NCI-H187 (cell line): Measurements from ENCODE around the gene SHISA2.

Experiments
- DNase-seq, 2 experiments: peaks; one replicate each; lab custom pipeline; 2025; lab: John Stamatoyannopoulos, UW

SHISA2 gene

DNA sequence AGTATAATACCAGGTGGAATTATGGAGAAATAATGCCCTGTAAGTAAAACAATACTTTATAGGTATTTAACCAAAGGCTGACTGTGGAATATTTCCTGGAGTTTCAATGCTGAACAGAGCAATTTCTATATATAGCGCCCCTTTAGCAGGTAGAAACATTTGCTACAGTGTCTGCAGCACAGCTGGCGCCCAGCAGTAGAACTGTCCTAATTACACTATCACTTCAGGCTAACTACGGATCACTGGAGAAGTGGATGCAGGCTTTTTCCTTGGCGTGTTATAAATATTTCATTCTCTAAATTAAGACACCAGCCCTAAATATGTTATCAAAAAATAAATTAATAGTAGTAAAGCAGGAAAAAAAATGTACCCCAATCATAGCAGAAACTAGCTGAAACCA is 3.1 kb downstream of the SHISA2 start:
- DNase-seq: no peak

DNA sequence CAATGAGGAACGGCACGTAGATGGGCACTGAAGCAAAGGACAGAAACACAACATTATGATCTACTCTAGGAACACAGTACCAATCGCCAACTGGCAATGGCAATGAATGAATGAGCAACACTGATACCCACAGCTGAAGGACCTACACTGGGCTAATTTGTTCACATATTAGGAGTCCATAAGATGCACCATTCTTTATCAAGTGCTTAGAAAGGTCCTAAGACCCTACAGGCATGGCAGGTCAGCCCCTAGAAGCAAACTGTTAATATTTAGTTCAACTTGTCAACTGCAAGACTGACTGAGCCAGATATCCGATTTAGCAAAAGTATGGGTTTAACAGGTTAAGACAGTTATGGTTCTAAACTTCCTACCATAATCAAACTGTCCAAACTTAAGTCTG is 4.8 kb downstream of the SHISA2 start:
- DNase-seq: no peak

DNA sequence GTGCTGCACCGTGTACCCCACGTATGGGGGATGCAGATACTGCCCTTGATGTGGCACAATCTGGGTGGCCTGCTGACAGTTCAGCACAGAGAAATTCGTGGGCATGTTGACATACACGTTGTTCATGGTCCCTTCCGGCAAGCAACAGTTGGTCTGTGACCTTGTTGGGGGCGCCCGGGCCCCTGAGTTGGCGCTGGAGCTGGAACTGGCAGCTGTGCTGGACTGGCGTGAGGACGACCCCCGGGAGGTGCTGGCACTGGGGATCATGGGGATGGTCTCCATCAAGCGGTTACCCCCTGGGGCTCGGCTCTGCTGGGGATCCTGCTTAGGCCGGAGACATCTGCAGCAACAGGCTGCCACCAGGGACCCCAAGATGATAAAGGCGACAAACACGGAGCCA is 5.2 kb downstream of the SHISA2 start:
- no peak for DNase-seq

DNA sequence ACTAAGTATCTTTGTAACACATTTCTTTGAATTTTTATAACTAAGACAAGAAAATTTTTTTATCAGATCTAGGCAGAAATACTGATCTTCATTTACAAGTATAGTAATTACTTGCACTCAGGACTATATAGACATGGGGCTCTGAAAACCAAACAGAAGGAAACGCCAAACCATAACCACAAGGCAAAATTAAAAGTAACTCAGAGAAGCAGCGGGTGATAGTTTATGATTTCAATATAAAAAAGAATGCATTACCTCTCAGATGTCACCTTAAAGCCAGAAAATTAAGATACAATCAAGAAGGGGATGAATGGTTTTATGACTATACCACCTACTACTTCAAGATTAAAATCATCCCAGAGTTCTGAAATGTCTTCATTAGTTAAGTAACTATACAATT is 6.7 kb downstream of the SHISA2 start:
- DNase-seq: no peak

DNA sequence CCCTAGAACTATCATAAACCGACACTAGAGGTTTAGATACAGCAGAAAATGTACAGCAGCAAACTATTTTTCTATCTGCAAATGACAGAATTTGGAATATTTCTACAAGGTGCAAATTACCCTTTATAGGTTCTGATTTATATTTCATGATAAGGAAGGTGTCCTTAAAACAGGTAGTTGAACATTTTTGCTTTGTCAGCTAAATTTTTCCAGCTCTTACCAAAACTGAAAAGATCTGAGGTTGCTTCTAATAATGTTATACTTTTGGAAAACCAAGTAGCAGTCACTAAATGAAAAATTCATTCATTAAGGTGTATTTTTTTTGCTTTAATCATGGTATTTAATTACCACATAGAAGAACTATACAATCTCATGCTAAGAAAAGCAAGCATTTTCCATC is 9.0 kb downstream of the SHISA2 start:
- DNase-seq: no peak

DNA sequence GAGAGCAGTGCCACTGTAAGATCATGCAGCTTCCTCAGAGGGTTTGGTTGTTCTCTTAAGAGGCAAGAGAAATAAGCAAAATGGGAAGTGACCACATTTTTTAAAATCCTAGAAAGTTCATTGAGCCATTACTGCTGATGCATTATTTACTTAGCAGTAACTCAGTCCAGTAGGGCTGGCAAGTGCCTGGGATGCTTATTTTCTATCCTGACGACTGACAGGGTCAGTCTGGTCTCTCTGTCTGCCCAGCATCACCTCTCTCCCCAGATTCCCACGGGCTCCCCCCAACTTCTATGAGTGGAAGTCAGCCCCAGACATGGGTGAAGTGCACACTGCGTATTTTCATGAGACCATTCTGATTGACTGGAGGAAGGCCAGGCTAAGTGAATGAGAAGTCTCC is 10.4 kb downstream of the SHISA2 start:
- DNase-seq: no peak

DNA sequence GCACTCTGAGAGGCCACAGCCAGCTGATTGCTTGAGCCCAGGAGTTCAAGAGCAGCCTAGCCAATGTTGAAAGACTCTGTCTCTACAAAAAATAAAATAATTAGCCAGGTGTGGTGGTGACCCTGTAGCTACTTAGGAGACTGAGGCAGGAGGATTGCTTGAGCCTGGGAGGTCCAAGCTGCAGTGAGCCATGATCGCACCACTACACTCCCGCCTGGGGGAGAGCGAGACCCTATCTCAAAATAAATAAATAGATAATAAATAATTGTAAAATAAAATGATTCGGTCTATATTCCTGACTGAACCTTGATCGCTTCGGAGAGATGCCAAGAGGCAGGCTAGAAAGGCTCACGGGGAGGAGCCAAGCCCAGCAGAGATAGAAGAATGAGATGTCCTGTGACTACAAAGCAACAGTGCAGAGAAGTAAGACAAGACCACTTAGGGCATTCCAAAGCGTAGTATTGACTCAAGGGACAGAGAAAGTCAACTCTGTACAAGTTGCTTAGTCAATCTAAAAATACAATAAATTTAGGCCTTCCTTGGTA is 12.8 kb downstream of the SHISA2 start:
- no peak for DNase-seq

DNA sequence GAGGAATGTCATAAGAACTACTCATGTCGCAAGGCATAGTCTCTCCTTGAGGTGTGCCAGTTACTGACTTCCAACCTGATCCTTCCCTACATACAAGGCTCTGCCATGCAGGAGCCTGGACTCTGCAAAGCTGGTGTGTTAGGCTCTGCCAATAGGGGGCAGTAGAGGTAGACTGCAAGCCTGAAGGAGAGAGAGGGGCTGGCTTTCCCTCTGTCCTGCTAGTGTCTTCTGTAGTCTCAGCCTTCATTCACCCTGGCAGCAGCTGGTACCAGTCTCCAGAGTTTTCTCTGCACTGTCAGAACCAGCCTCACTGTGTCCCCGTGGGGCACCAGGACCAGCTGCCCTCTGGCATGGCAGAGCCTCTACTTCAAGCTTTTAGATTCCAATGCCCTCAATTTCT is 14.5 kb downstream of the SHISA2 start:
- DNase-seq: no peak

DNA sequence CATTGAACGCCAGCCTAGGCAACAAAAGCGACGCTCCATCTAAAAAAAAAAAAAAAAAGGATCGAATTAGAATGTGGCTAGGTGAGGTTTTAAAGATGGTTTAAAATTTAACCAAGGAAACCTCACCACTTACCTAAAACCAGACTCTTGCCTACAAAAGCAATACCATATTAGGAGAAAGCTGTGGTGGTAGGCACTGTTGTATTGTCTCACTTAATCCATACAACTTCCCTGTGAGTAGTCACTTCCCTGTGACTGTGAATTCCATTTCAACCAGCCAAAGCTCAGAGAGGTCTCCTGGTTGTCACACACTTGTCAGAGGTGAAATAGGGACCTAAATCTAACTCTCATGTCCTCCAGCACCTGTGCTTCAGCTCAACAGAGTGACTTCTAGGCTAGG is 15.4 kb downstream of the SHISA2 start:
- DNase-seq: no peak

DNA sequence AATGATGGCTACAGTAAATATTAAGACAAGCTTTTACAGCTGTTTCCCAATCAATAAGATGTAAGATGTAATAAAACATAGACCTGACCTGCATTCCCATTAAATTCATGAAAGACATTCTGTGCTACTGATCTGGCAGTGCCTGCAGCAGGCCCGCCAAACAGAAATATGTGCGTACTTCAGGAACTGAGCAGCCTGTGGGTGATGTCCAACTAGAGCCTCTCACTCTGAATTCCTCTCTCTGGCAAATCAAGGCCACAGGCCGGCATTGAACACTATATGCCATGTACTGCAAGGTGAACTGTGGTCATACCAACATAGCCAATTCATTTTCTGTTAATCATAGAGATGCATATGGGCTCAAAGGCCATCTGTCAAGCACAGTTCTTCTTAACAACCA is 17.8 kb downstream of the SHISA2 start:
- no peak for DNase-seq

DNA sequence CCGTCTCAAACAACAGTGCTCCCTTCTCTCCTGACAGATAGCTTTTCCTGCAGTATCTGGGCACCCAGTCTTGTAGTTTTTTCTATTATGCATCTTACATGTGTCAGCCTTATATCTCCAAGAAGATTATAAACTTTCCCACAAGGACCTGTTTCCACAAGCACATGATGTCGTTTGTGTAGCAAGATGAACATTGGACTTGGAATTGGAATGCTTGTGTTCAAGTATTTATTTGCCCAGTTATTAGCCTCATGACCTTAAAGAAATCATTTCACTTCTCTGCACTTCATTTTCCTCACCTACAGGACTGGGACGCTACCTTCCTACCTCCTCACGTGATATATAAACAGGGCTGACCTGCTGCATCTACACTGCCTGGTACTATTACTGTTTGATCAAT is 21.5 kb downstream of the SHISA2 start:
- no peak for DNase-seq

DNA sequence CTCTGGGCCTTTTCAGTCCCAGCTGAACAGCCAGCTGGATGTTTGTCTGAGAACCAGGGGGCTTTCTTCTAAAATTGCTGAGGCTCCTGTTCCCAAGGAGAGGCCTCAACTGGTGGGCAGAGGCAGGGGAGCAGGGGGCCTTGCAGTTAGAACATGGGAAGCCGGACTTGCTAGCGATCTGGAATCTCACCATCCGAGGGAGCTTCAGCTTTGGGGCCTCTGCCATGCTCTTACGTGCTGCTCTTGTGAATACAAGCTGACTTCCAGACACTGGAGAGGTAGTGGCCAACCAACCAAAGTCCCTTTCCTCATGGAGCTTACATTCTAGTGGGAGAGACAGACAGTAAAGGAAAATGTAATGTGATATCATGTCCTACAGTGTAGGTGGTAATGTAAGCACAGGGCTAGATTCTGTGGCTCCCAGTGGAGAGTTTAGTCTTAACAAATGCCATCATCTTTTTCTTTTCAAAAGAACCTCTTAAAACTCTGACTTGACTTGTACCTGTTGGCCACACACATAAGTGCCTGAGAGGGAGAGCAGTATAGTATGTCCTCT is 22.2 kb downstream of the SHISA2 start:
- DNase-seq: no peak

DNA sequence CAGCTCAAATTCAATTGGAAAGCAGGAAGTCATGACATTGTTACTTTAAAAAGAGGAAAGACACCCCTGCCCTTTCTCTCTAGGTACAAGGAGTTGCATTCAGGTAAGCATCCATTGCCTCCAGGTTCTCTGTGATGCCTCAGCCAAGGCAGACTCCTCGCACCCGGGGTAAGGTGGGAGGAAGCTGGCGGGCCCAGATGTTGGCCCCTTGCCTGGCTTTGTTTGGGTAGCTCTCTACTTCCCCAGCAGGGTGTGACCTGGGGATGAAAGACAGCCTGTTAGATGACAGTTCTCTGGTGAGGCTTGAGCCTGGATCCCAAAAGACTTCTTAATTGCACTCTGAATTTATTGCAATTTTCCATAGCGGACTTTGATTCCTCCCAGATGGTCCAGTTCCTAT is 25.6 kb downstream of the SHISA2 start:
- no peak for DNase-seq

DNA sequence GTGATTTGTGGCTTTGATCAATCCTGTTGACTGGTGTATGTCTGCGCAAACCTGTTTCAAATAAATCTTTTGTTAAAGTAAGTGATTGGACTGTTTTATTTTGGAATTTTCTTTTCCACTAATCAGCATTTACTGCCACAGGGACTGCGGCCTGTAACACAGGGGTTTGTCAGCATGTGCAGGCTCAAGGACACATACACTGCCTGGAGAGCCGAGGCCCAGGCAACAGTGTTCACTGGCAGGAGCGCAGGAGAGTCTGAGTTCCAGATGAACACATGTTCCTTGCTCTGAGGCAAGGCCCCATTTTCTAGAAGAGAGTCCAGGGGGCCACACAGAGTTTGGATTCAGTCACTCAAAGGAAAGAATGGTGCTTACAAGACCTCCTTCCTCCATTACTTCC is 26.0 kb downstream of the SHISA2 start:
- DNase-seq: no peak

DNA sequence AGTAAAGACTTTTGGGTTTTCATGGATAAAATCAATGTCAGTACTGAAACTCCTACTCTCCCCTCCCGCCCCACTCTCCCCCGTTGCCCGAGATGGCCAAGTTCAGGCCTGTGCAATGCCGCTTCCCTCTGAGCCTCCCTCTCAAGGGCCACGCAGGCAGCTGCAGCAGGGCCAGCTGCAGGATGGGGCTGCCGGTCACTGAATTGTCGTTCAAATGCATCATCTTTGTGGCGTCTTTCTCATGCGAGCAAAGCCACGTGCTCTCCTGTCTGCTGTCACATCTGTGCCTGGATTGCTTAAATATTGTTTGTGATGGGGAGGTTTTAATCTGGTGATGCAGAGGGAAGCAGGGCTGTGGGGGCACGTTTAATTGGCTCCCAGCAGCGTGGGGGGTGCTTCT is 26.6 kb downstream of the SHISA2 start:
- DNase-seq: no peak

DNA sequence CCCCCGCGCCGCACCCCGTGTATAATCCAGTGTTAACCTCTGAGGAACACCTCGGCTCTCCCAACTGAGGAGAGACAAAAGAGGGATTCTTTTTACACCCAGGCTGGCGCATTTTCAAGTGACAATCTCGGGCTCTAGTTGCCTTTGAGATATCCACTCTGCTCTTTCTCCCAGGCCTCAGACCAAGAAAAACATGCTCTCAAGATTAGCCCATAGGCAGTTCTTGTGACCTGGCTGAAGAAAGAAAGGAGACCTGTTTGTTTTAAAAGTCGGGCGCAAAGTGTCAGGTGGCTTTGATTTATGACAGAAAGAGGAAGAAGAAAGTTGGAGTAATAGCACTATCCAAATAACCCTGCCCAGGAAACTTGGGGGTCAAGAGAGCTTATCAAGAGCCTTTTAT is 27.3 kb downstream of the SHISA2 start:
- no peak for DNase-seq

DNA sequence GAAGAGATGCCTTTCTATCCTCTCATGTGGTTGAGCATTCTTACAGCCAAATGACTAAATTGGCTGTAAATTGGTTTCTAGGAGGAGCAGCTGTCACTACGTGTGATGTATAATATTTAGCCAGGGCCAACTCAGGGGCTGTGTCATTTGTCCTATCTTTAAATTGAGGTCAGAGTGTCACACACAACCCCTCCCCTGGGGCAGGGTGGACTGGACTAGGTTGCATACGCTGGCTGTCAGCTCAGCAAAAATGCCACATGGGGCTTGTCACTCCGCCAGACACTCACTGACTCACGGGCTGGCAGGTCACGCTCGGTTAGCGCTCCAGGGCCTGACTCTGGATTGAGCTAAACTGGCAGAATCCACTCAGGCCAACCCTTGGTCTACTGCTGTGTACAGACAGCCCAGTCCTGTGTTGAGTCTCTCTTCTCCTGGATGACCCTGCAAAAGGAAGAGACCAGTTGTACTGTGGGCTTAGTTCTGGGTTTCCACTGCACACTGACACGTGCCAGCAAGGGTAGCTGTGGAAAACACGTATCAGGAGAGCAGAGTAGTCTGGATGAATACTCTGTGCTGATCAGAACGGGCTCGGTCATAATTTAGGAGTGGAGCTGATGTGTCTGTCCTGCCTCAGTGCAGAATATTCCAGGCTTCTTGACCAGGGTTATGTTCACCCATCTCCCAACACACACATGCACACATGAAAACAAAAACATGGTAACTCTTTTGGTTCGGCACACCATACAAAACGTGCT is 29.1 kb downstream of the SHISA2 start:
- peak; percentile 15 to 57 for DNase-seq

DNA sequence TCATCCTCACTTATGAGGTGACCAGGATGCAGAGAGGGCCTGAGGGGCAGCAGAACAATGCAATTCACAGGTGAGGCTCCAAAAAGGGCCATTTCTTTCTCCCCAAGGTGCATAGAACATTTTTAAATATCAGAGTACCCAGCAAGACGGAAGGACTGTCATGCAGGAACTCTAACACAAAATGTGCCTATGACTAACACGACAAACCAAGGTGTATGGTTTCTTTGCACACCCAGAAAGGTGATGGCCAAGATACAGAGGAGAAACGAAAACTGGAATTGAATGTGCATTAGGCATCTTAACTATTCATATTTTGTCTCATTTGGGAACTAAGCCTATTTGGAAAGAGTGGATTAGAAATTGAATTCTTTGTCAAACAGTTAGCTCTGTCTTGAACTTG is 29.9 kb downstream of the SHISA2 start:
- no peak for DNase-seq

DNA sequence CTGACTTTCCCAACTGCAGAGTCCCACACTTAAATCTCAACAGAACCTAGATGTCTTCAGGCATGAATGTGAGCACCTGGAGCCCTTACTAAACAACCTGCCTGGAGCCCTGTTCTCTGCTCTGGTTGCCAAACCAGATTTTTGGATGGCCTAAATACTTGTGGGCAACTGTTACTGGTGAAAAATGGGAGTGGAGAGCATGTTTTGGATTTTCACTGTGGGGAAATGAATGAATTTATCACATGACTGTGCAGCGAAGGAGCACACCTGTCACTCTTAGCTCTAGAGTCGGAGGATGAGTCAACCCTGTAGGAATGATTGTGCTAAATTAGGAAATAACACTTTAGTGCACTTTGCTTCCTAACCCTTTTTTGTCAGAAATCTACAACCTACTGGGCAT is 30.3 kb downstream of the SHISA2 start:
- DNase-seq: no peak

DNA sequence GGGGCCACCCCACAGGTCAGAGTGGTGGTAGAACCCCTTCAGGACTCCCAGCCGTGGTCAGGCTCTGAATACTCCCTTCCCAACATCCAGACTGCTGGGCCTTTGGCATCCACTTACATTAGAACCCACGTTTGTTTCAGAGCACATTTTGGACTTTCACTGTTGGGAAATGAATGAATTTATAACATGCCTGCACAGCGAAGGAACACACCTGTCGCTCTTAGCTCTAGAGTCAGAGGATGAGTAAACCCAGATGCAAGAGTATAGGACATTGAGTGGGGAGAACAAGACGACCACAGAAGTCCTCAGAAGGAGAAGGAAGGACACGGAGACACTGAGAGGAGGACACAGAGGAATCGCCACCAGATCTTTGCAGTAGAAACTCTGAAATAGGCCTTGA is 30.9 kb downstream of the SHISA2 start:
- DNase-seq: no peak

DNA sequence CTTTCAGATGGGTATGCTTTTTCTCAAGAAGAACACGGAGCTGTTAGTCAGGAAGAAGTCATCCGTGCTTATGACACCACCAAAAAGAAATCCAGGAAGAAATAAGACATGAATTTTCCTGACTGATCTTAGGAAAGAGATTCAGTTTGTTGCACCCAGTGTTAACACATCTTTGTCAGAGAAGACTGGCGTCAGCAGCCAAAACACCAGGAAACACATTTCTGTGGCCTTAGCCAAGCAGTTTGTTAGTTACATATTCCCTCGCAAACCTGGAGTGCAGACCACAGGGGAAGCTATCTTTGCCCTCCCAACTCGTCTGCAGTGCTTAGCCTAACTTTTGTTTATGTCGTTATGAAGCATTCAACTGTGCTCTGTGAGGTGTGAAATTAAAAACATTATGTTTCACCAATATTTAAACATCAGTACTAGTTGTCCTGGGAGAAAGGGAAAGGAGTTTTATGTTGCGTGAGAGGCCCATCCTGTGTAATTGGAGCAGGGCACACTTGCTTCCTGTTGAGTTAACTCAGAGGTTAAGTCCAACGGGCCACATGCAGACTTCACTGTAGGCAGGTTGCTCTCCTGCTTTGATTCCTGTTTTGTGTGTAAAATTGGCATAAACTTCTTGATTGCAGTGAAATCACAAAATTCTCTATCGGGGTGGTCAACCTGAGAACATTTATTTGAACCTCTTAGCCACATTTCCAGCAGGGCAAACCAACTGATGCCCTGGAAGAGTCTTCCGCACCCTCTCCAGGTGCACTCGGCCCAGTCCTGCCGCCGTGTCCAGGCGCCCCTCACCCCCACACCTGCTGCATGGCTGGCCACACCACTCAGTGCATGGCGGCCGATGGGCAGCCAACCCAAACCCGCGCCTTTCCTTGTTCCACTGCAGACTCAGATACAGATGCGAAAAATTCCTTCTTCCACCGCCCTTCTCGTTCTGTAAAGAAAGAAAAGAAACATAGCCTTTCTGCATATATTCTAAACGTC is 31.6 kb downstream of the SHISA2 start:
- no peak for DNase-seq

DNA sequence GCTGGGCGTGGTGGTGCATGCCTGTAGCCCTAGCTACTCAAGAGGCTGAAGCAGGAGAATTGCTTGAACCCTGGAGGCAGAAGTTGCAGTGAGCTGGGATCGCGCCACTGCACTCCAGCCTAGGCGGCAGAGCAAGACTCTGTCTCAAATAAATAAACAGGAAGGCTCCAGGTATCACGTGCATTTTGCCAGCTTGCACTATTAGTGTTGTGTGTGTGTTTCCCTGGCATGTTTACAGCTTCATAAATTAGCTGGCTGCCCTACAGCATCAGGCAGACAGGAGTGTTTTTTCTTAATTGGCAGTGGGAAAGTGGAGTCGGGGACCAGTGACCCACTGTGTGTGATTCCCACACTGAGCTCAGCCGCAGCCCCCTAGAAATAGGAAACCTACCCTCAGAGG is 32.6 kb downstream of the SHISA2 start:
- DNase-seq: no peak
